ENCODE data around the gene FXYD1.
A peak's percentile ranks its signal among the peaks of the same experiment; 100 is the strongest.

Gene FXYD1

GRCh38 chr19:35141837-35142605, 3.4 kb downstream of the FXYD1 start:
- Histone ChIP-seq H3K27ac (replicated peaks; ENCODE audit: low read length) (no peak overlapping the region), H3K14ac (ENCODE audit: low read length) (no peak overlapping the region), H3K36me3 (replicated peaks in 1 of 2; ENCODE audit: control insufficient read depth in 2 of 2, insufficient read depth in 2 of 2, low read length in 2 of 2) (no peaks in the 10 kb centered on the region), H3K4me3 (ENCODE audit: low read length in 2 of 2) (no peak overlapping the region), H3K27me3 (ENCODE audit: control insufficient read depth in 3 of 3, insufficient read depth in 3 of 3, low read depth in 1 of 3, low read length in 3 of 3) (peaks cover 2 to 82% (median 41%) of the 10 kb centered on the region in 3 experiments), H2BK15ac (ENCODE audit: low read length) (peak overlapping the region; percentile 12), H2AK5ac (ENCODE audit: low read depth, low read length) (no peak overlapping the region), H3K79me1 (ENCODE audit: low read depth, low read length) (no peaks in the 10 kb centered on the region), H3K23ac (ENCODE audit: low read depth, low read length, poor library complexity) (peak overlapping the region; percentile 29), H3K9me3 (replicated peaks in 1 of 2; ENCODE audit: control insufficient read depth in 2 of 2, insufficient read depth in 1 of 2, low read depth in 1 of 2, low read length in 2 of 2) (no peaks in the 10 kb centered on the region), H2BK12ac (ENCODE audit: low read length) (no peak overlapping the region), H3K9ac (ENCODE audit: low read depth, low read length, poor library complexity) (no peak overlapping the region), H2BK120ac (ENCODE audit: low read depth, low read length) (no peak overlapping the region), H3K4me2 (ENCODE audit: insufficient read depth, low read length, poor library complexity, severe bottlenecking) (peak overlapping the region; percentile 89), H4K8ac (ENCODE audit: low read depth, low read length) (no peak overlapping the region), H4K91ac (ENCODE audit: low read depth, low read length, poor library complexity) (no peak overlapping the region), H2AFZ (ENCODE audit: low read length) (peak overlapping the region; percentile 79), H2BK5ac (ENCODE audit: low read length) (no peak overlapping the region), H3K4me1 (ENCODE audit: control insufficient read depth in 2 of 2, insufficient read depth in 1 of 2, low read depth in 1 of 2, low read length in 2 of 2) (peaks cover 32% of the 10 kb centered on the region in 2 donors), H3K4ac (ENCODE audit: low read length) (no peak overlapping the region), H3K18ac (ENCODE audit: low read length) (peak overlapping the region; percentile 3)
- no peak for DNase-seq (ENCODE audit: low spot score)
- no CpG with 5 or more reads among the region's 21 CpGs for WGBS, 2 donors (ENCODE audit: extremely low coverage in 2 of 2, insufficient read length in 2 of 2, insufficient replicate concordance in 1 of 2)

- Histone ChIP-seq H3K23ac (ENCODE audit: low read depth, low read length, poor library complexity) (no peak overlapping the region), H4K91ac (ENCODE audit: low read depth, low read length, poor library complexity) (no peak overlapping the region), H3K9ac (ENCODE audit: low read depth, low read length, poor library complexity) (peak overlapping the region; percentile 54), H2AFZ (ENCODE audit: low read length) (peak overlapping the region; percentile 79), H3K14ac (ENCODE audit: low read length) (no peak overlapping the region), H3K4me3 (ENCODE audit: low read length in 2 of 2) (peak overlapping the region in 1 of 2 donors; percentile 73), H3K9me3 (replicated peaks in 1 of 2; ENCODE audit: control insufficient read depth in 2 of 2, insufficient read depth in 1 of 2, low read depth in 1 of 2, low read length in 2 of 2) (no peaks in the 10 kb centered on the region), H3K27ac (replicated peaks; ENCODE audit: low read length) (no peak overlapping the region), H2BK120ac (ENCODE audit: low read depth, low read length) (no peak overlapping the region), H3K4me2 (ENCODE audit: insufficient read depth, low read length, poor library complexity, severe bottlenecking) (peak overlapping the region; percentile 89), H3K27me3 (ENCODE audit: control insufficient read depth in 3 of 3, insufficient read depth in 3 of 3, low read depth in 1 of 3, low read length in 3 of 3) (peaks cover 2 to 86% (median 41%) of the 10 kb centered on the region in 3 experiments), H3K4ac (ENCODE audit: low read length) (no peak overlapping the region), H3K4me1 (ENCODE audit: control insufficient read depth in 2 of 2, insufficient read depth in 1 of 2, low read depth in 1 of 2, low read length in 2 of 2) (peaks cover 32% of the 10 kb centered on the region in 2 donors), H4K8ac (ENCODE audit: low read depth, low read length) (no peak overlapping the region), H2BK12ac (ENCODE audit: low read length) (no peak overlapping the region), H3K18ac (ENCODE audit: low read length) (peak overlapping the region; percentile 67), H2AK5ac (ENCODE audit: low read depth, low read length) (no peak overlapping the region), H3K36me3 (replicated peaks in 1 of 2; ENCODE audit: control insufficient read depth in 2 of 2, insufficient read depth in 2 of 2, low read length in 2 of 2) (no peaks in the 10 kb centered on the region), H3K79me1 (ENCODE audit: low read depth, low read length) (no peaks in the 10 kb centered on the region), H2BK15ac (ENCODE audit: low read length) (peak overlapping the region; percentile 12), H2BK5ac (ENCODE audit: low read length) (no peak overlapping the region)
- no peak for DNase-seq (ENCODE audit: low spot score)
- no CpG with 5 or more reads among the region's 46 CpGs for WGBS, 2 donors (ENCODE audit: extremely low coverage in 2 of 2, insufficient read length in 2 of 2, insufficient replicate concordance in 1 of 2)
These were observed 4.1 kb downstream of the FXYD1 start for GRCh38 chr19:35142606-35143230.

- H2BK120ac ChIP-seq (ENCODE audit: low read depth, low read length), result no peak within 1 kb of the TSS
- H2BK12ac ChIP-seq (ENCODE audit: low read length), result no peak within 1 kb of the TSS
- H3K4me2 ChIP-seq (ENCODE audit: insufficient read depth, low read length, poor library complexity, severe bottlenecking), result peak within 1 kb of the TSS; percentile 89
- H2AK5ac ChIP-seq (ENCODE audit: low read depth, low read length), result peak within 1 kb of the TSS; percentile 18
- H2AFZ ChIP-seq (ENCODE audit: low read length), result peak within 1 kb of the TSS; percentile 79
- no peak within 1 kb of the TSS for H2BK5ac ChIP-seq (ENCODE audit: low read length)
- no peak for DNase-seq (ENCODE audit: low spot score)
- H3K14ac ChIP-seq (ENCODE audit: low read length), result no peak within 1 kb of the TSS
- H4K8ac ChIP-seq (ENCODE audit: low read depth, low read length), result no peak within 1 kb of the TSS
- H3K23ac ChIP-seq (ENCODE audit: low read depth, low read length, poor library complexity), result peak within 1 kb of the TSS; percentile 29
- peaks cover 2 to 80% (median 41%) of the 10 kb centered on the region in 3 experiments for H3K27me3 ChIP-seq (ENCODE audit: control insufficient read depth in 3 of 3, insufficient read depth in 3 of 3, low read depth in 1 of 3, low read length in 3 of 3)
- peak within 1 kb of the TSS in 1 of 2 donors; percentile 73 for H3K4me3 ChIP-seq (ENCODE audit: low read length in 2 of 2)
- no peak within 1 kb of the TSS for H3K27ac ChIP-seq (replicated peaks; ENCODE audit: low read length)
- H3K36me3 ChIP-seq (replicated peaks in 1 of 2; ENCODE audit: control insufficient read depth in 2 of 2, insufficient read depth in 2 of 2, low read length in 2 of 2), result no peaks in the 10 kb centered on the region
- WGBS, 2 donors (ENCODE audit: extremely low coverage in 2 of 2, insufficient read length in 2 of 2, insufficient replicate concordance in 1 of 2), result no CpG with 5 or more reads among the region's 31 CpGs
- H3K4ac ChIP-seq (ENCODE audit: low read length), result no peak within 1 kb of the TSS
- peak within 1 kb of the TSS; percentile 67 for H3K18ac ChIP-seq (ENCODE audit: low read length)
- peaks cover 30 to 31% of the 10 kb centered on the region in 2 donors for H3K4me1 ChIP-seq (ENCODE audit: control insufficient read depth in 2 of 2, insufficient read depth in 1 of 2, low read depth in 1 of 2, low read length in 2 of 2)
- H3K9me3 ChIP-seq (replicated peaks in 1 of 2; ENCODE audit: control insufficient read depth in 2 of 2, insufficient read depth in 1 of 2, low read depth in 1 of 2, low read length in 2 of 2), result no peaks in the 10 kb centered on the region
- H2BK15ac ChIP-seq (ENCODE audit: low read length), result peak within 1 kb of the TSS; percentile 41
- no peaks in the 10 kb centered on the region for H3K79me1 ChIP-seq (ENCODE audit: low read depth, low read length)
- H4K91ac ChIP-seq (ENCODE audit: low read depth, low read length, poor library complexity), result no peak within 1 kb of the TSS
- H3K9ac ChIP-seq (ENCODE audit: low read depth, low read length, poor library complexity), result peak within 1 kb of the TSS; percentile 54
These were observed 4.6 kb downstream of the FXYD1 start, which contains the start of gene FXYD7 for GRCh38 chr19:35143231-35143715. TSS of gene FXYD7 (plus strand) at chr19:35143255. CDS start at chr19:35143334, 79 bp downstream.

GRCh38 chr19:35143818-35144217, 5.2 kb downstream of the FXYD1 start:
- H3K14ac ChIP-seq (ENCODE audit: low read length), result no peak overlapping the region
- peak overlapping the region; percentile 29 for H2AFZ ChIP-seq (ENCODE audit: low read length)
- H2BK12ac ChIP-seq (ENCODE audit: low read length), result no peak overlapping the region
- H3K4me1 ChIP-seq (ENCODE audit: control insufficient read depth in 2 of 2, insufficient read depth in 1 of 2, low read depth in 1 of 2, low read length in 2 of 2), result peaks cover 27% of the 10 kb centered on the region in 2 donors
- no peak overlapping the region for H4K91ac ChIP-seq (ENCODE audit: low read depth, low read length, poor library complexity)
- WGBS, 2 donors (ENCODE audit: extremely low coverage in 2 of 2, insufficient read length in 2 of 2, insufficient replicate concordance in 1 of 2), result no CpG with 5 or more reads among the region's 3 CpGs
- H3K23ac ChIP-seq (ENCODE audit: low read depth, low read length, poor library complexity), result no peak overlapping the region
- no peak overlapping the region for H3K4ac ChIP-seq (ENCODE audit: low read length)
- H2BK5ac ChIP-seq (ENCODE audit: low read length), result no peak overlapping the region
- no peaks in the 10 kb centered on the region for H3K79me1 ChIP-seq (ENCODE audit: low read depth, low read length)
- DNase-seq (ENCODE audit: low spot score), result no peak
- H2AK5ac ChIP-seq (ENCODE audit: low read depth, low read length), result no peak overlapping the region
- H3K4me3 ChIP-seq (ENCODE audit: low read length in 2 of 2), result no peak overlapping the region
- H3K18ac ChIP-seq (ENCODE audit: low read length), result no peak overlapping the region
- H3K9ac ChIP-seq (ENCODE audit: low read depth, low read length, poor library complexity), result no peak overlapping the region
- peaks cover 2 to 80% (median 41%) of the 10 kb centered on the region in 3 experiments for H3K27me3 ChIP-seq (ENCODE audit: control insufficient read depth in 3 of 3, insufficient read depth in 3 of 3, low read depth in 1 of 3, low read length in 3 of 3)
- H3K4me2 ChIP-seq (ENCODE audit: insufficient read depth, low read length, poor library complexity, severe bottlenecking), result no peak overlapping the region
- H3K27ac ChIP-seq (replicated peaks; ENCODE audit: low read length), result no peak overlapping the region
- H3K36me3 ChIP-seq (replicated peaks in 1 of 2; ENCODE audit: control insufficient read depth in 2 of 2, insufficient read depth in 2 of 2, low read length in 2 of 2), result no peaks in the 10 kb centered on the region
- no peak overlapping the region for H2BK120ac ChIP-seq (ENCODE audit: low read depth, low read length)
- no peak overlapping the region for H2BK15ac ChIP-seq (ENCODE audit: low read length)
- no peaks in the 10 kb centered on the region for H3K9me3 ChIP-seq (replicated peaks in 1 of 2; ENCODE audit: control insufficient read depth in 2 of 2, insufficient read depth in 1 of 2, low read depth in 1 of 2, low read length in 2 of 2)
- H4K8ac ChIP-seq (ENCODE audit: low read depth, low read length), result no peak overlapping the region

Measured in neuronal stem cell (in vitro differentiated cells).